PC-3 (cell line): ENCODE results near the gene NPTXR.

Experiments used
- EZH2 ChIP-seq: fragments of 300-600 bp; sonication (generic); IDR thresholded peaks from one replicate; pipeline ENCODE4 v1.6.1; 2017; ENCODE audit warnings: antibody characterized with exemption, mild to moderate bottlenecking, low read length; ENCODE audit not compliant: unreplicated experiment
- EZH2phosphoT487 ChIP-seq: fragments of 300-600 bp; sonication (generic); IDR thresholded peaks from 2 replicates; pipeline ENCODE4 v1.6.1; 2018; ENCODE audit warnings: mild to moderate bottlenecking, antibody characterized with exemption, low read length, borderline replicate concordance
- TF ChIP-seq, protein P1 (sequence below): fragments of 300-600 bp; sonication (generic); conservative IDR thresholded peaks from 2 replicates; pipeline ENCODE4 v1.5.1; 2017; ENCODE audit warnings: antibody characterized with exemption, low read depth, mild to moderate bottlenecking, low read length

- TF ChIP-seq EZH2phosphoT487 (no peak), EZH2 (no peak)
- TF ChIP-seq, protein P1, sequence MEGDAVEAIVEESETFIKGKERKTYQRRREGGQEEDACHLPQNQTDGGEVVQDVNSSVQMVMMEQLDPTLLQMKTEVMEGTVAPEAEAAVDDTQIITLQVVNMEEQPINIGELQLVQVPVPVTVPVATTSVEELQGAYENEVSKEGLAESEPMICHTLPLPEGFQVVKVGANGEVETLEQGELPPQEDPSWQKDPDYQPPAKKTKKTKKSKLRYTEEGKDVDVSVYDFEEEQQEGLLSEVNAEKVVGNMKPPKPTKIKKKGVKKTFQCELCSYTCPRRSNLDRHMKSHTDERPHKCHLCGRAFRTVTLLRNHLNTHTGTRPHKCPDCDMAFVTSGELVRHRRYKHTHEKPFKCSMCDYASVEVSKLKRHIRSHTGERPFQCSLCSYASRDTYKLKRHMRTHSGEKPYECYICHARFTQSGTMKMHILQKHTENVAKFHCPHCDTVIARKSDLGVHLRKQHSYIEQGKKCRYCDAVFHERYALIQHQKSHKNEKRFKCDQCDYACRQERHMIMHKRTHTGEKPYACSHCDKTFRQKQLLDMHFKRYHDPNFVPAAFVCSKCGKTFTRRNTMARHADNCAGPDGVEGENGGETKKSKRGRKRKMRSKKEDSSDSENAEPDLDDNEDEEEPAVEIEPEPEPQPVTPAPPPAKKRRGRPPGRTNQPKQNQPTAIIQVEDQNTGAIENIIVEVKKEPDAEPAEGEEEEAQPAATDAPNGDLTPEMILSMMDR: no peak
Observed at GRCh38 chr22:38841635-38842034, 2.2 kb downstream of the NPTXR start.
